ENCODE results near the gene FAM114A1. TPM values are rescaled to one million over a fixed set of nuclear protein-coding genes. Genes with fewer than 3 reads are reported as not detected.

The FAM114A1 gene
- total and polyA plus RNA-seq, 4 donors: 22.1 to 108 (median 53.9) TPM

DNA sequence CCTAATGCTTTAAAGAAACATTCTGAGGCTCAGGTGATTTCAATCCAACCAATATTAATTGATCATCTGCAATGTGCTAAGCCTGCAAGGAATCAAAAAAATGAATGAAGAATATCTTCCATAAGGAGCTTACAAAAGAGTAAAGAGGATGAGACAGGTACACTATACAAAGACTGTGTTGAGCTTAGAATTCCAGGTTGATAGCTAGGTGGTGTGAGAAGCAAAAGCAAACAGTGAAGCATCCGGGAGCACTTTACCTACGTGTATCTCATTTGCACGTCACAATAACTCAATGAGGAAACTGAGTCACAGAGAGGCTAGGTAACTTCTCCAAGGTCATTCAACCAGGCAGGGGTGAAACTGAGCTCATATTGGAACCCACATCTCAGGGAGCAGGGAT lies 37.1 kb downstream of the FAM114A1 start:
- Histone ChIP-seq H3K9ac (ENCODE audit: low read depth in 1 of 2, low read length in 2 of 2) (no peak overlapping the region), H3K9me3 (ENCODE audit: control insufficient read depth in 4 of 4, low read length in 3 of 4) (no peaks in the 10 kb centered on the region), H3K36me3 (ENCODE audit: control insufficient read depth in 4 of 4, insufficient read depth in 3 of 4, low read depth in 1 of 4, low read length in 3 of 4) (peaks cover 9 to 24% (median 21%) of the 10 kb centered on the region in 4 donors), H3K27me3 (ENCODE audit: control insufficient read depth in 4 of 4, insufficient read depth in 4 of 4, low read length in 3 of 4) (no peaks in the 10 kb centered on the region), H3K4me1 (ENCODE audit: control insufficient read depth in 4 of 4, insufficient read depth in 4 of 4, low read length in 3 of 4) (peaks cover 7 to 43% (median 36%) of the 10 kb centered on the region in 4 donors), H3K27ac (ENCODE audit: low read depth in 1 of 2, low read length in 2 of 2) (peak overlapping the region; percentile 72 to 73), H3K4me3 (ENCODE audit: low read depth in 1 of 3, low read length in 3 of 3) (no peak overlapping the region)
- no peak for DNase-seq (ENCODE audit: low spot score)
- 32% methylated on average over 3 of the region's 3 CpGs for WGBS
- TF ChIP-seq FOXA2 (IDR thresholded peaks at IDR 0.05) (no peak), JUND (IDR thresholded peaks at IDR 0.05) (no peak), HNF4A (conservative IDR thresholded peaks at IDR 0.05) (no peak)
- TF ChIP-seq, protein P1, sequence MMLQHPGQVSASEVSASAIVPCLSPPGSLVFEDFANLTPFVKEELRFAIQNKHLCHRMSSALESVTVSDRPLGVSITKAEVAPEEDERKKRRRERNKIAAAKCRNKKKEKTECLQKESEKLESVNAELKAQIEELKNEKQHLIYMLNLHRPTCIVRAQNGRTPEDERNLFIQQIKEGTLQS (IDR thresholded peaks at IDR 0.05): no peak
- TF ChIP-seq, protein P2, sequence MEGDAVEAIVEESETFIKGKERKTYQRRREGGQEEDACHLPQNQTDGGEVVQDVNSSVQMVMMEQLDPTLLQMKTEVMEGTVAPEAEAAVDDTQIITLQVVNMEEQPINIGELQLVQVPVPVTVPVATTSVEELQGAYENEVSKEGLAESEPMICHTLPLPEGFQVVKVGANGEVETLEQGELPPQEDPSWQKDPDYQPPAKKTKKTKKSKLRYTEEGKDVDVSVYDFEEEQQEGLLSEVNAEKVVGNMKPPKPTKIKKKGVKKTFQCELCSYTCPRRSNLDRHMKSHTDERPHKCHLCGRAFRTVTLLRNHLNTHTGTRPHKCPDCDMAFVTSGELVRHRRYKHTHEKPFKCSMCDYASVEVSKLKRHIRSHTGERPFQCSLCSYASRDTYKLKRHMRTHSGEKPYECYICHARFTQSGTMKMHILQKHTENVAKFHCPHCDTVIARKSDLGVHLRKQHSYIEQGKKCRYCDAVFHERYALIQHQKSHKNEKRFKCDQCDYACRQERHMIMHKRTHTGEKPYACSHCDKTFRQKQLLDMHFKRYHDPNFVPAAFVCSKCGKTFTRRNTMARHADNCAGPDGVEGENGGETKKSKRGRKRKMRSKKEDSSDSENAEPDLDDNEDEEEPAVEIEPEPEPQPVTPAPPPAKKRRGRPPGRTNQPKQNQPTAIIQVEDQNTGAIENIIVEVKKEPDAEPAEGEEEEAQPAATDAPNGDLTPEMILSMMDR (IDR thresholded peaks at IDR 0.05; ENCODE audit: low read depth, low read length, missing input control): no peak

DNA sequence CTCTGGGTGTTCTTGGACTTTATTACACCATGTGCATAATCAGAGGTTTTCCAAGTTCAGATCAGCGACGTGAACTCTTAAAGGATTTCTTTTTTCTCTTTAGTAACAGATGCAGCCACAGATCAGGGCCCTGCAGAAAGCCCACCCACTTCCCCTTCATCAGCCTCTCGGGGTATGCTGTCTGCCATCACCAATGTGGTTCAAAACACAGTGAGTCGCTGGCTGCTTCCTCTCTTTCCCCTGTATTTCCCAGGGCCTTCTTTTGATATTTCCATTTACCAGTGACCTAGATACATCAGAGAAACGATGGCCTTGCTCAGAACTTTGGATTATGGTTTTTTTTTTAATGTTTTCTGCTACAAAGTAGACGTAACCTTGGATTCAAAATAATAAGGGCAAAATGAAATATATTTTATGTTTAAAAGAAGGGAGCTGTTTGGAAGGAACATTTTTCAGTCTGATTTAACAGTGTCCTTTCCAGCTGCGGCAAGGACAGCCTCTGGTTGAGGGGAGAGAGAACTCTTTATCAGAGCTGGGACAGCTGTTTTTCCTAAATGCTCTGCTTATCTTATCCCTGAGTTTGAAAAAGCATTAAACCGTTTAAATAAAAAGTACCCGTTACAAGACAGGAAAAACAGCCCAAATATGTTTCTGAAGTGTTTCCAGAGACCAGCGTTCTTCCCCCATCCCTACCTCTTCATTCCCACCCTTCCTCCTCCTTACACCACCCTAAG lies 38.2 kb downstream of the FAM114A1 start:
- no peak for DNase-seq (ENCODE audit: low spot score)

More for the DNA sequence above, 38.2 kb downstream of the FAM114A1 start:
- H3K4me3 ChIP-seq (ENCODE audit: low read depth in 1 of 3, low read length in 3 of 3): no peak overlapping the region
- no peaks in the 10 kb centered on the region for H3K9me3 ChIP-seq (ENCODE audit: control insufficient read depth in 4 of 4, low read length in 3 of 4)
- H3K9ac ChIP-seq (ENCODE audit: low read depth in 1 of 2, low read length in 2 of 2): no peak overlapping the region
- peaks cover 7 to 43% (median 36%) of the 10 kb centered on the region in 4 donors for H3K4me1 ChIP-seq (ENCODE audit: control insufficient read depth in 4 of 4, insufficient read depth in 4 of 4, low read length in 3 of 4)
- WGBS: 44% methylated on average over 10 of the region's 10 CpGs
- peak overlapping the region; percentile 28 to 48 for H3K27ac ChIP-seq (ENCODE audit: low read depth in 1 of 2, low read length in 2 of 2)
- peaks cover 9 to 31% (median 29%) of the 10 kb centered on the region in 4 donors for H3K36me3 ChIP-seq (ENCODE audit: control insufficient read depth in 4 of 4, insufficient read depth in 3 of 4, low read depth in 1 of 4, low read length in 3 of 4)
- no peaks in the 10 kb centered on the region for H3K27me3 ChIP-seq (ENCODE audit: control insufficient read depth in 4 of 4, insufficient read depth in 4 of 4, low read length in 3 of 4)
- TF ChIP-seq, protein P1 (IDR thresholded peaks at IDR 0.05): no peak
- TF ChIP-seq, protein P3, sequence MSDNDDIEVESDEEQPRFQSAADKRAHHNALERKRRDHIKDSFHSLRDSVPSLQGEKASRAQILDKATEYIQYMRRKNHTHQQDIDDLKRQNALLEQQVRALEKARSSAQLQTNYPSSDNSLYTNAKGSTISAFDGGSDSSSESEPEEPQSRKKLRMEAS (IDR thresholded peaks at IDR 0.05): no peak
- TF ChIP-seq HNF4G (IDR thresholded peaks at IDR 0.05) (no peak), RAD21 (IDR thresholded peaks at IDR 0.05) (no peak), HNF4A (conservative IDR thresholded peaks at IDR 0.05) (no peak), EGR1 (IDR thresholded peaks at IDR 0.05; ENCODE audit: low read depth in 2 of 2) (no peak), RXRA (IDR thresholded peaks at IDR 0.05) (no peak), GABPA (IDR thresholded peaks at IDR 0.05 in 1 of 2, conservative IDR thresholded peaks at IDR 0.05 in 1 of 2) (no peak), FOXA2 (IDR thresholded peaks at IDR 0.05) (no peak), FOXA1 (IDR thresholded peaks at IDR 0.05) (no peak), NR2F2 (IDR thresholded peaks at IDR 0.05) (no peak), JUND (IDR thresholded peaks at IDR 0.05) (no peak), SP1 (IDR thresholded peaks at IDR 0.05) (no peak)
- TF ChIP-seq, protein P4, sequence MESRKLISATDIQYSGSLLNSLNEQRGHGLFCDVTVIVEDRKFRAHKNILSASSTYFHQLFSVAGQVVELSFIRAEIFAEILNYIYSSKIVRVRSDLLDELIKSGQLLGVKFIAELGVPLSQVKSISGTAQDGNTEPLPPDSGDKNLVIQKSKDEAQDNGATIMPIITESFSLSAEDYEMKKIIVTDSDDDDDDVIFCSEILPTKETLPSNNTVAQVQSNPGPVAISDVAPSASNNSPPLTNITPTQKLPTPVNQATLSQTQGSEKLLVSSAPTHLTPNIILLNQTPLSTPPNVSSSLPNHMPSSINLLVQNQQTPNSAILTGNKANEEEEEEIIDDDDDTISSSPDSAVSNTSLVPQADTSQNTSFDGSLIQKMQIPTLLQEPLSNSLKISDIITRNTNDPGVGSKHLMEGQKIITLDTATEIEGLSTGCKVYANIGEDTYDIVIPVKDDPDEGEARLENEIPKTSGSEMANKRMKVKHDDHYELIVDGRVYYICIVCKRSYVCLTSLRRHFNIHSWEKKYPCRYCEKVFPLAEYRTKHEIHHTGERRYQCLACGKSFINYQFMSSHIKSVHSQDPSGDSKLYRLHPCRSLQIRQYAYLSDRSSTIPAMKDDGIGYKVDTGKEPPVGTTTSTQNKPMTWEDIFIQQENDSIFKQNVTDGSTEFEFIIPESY (IDR thresholded peaks at IDR 0.05): no peak
- TF ChIP-seq, protein P2 (IDR thresholded peaks at IDR 0.05; ENCODE audit: low read depth, low read length, missing input control): no peak
- TF ChIP-seq, protein P5, sequence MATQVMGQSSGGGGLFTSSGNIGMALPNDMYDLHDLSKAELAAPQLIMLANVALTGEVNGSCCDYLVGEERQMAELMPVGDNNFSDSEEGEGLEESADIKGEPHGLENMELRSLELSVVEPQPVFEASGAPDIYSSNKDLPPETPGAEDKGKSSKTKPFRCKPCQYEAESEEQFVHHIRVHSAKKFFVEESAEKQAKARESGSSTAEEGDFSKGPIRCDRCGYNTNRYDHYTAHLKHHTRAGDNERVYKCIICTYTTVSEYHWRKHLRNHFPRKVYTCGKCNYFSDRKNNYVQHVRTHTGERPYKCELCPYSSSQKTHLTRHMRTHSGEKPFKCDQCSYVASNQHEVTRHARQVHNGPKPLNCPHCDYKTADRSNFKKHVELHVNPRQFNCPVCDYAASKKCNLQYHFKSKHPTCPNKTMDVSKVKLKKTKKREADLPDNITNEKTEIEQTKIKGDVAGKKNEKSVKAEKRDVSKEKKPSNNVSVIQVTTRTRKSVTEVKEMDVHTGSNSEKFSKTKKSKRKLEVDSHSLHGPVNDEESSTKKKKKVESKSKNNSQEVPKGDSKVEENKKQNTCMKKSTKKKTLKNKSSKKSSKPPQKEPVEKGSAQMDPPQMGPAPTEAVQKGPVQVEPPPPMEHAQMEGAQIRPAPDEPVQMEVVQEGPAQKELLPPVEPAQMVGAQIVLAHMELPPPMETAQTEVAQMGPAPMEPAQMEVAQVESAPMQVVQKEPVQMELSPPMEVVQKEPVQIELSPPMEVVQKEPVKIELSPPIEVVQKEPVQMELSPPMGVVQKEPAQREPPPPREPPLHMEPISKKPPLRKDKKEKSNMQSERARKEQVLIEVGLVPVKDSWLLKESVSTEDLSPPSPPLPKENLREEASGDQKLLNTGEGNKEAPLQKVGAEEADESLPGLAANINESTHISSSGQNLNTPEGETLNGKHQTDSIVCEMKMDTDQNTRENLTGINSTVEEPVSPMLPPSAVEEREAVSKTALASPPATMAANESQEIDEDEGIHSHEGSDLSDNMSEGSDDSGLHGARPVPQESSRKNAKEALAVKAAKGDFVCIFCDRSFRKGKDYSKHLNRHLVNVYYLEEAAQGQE (IDR thresholded peaks at IDR 0.05): no peak

All from liver (tissue), 9 donors.